ENCODE results near the gene IMMP2L. TPM values are rescaled to one million over a fixed set of nuclear protein-coding genes. Genes with fewer than 3 reads are reported as not detected.

Gene IMMP2L
- total RNA-seq, 1 experiment from 2014 or later, result 8.6 TPM

DNA sequence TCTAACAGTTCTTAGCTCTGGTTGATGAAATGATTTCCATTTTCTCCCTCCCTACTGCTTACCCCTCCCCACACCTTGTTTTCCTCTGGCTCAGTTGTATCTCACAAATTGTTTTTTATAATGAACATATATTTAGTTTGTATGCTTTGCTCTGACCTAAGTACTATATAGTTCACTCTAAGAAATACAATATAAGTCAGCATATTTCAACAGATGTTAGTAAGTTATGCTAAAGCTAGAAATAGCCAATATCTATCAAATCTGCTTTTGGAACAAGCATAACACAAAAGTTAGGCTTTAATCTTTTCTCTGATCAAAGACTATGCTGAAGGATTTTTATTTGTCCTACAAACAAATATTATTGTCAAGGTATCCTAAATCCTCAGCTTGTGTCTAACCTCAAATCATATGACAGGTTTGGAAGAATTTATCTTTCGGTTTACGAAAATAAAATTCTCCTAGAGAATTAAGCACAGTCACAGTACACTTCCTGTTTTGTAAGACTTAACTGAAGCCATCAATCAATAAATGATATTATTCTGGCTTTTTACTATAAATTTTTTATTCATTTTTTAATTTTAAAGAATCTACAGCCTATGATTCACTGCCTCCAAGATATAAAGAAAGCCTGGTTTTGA is 67.0 kb downstream of the IMMP2L start:
- Histone ChIP-seq H3K4me1 (ENCODE audit: insufficient read depth, low read length) (peaks cover 26% of the 10 kb centered on the region), H3K9ac (ENCODE audit: low read length) (no peak overlapping the region)

DNA sequence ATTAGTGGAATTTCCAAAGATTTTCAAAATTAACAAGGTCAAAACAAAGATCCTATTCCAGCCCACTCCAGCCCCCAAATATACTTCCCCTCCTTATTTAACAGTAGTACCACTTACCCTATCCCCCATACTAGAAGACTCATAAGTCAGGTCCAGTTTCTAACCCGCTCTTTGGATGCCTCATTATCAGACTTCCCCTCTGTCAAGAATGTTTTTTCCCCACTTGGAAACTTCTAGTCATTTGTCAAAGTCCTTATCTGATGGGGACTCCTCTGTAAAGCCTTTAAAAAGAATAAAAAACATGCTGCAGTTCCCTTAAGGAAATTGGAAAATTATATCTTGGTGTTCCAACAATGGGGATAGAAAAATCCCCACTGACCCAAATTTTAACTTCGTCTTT is 70.1 kb downstream of the IMMP2L start:
- CTCF ChIA-PET, result no interaction called here
- POLR2A ChIA-PET (ENCODE audit: unreplicated experiment), result no interaction called here
- no peak overlapping the region for H2AFZ ChIP-seq (ENCODE audit: low read length)
- no peak overlapping the region for H3K4me2 ChIP-seq (ENCODE audit: low read length)
- H3K9ac ChIP-seq (ENCODE audit: low read length), result no peak overlapping the region
- H3K4me3 ChIP-seq (ENCODE audit: low read length), result no peak overlapping the region
- no peaks in the 10 kb centered on the region for H4K20me1 ChIP-seq (ENCODE audit: low read length)
- no peak for ATAC-seq
- DNase-seq, result no peak
- 0 out of 2 replicates have a peak, but pooled peaks cover 8% of the 10 kb centered on the region for H3K79me2 ChIP-seq (ENCODE audit: low read length)
- no peak overlapping the region for H3K27ac ChIP-seq (ENCODE audit: low read length)
- no peaks in the 10 kb centered on the region for H3K9me2 ChIP-seq (replicated peaks; ENCODE audit: low read length)
- peaks cover 10% of the 10 kb centered on the region for H3K4me1 ChIP-seq (ENCODE audit: insufficient read depth, low read length)
- H3F3A ChIP-seq (ENCODE audit: low read length, unreplicated experiment), result no peaks in the 10 kb centered on the region
- TF ChIP-seq EZH2phosphoT487 (IDR thresholded peaks at IDR 0.05; ENCODE audit: borderline replicate concordance, low read length), result no peak
- TF ChIP-seq, protein P1, sequence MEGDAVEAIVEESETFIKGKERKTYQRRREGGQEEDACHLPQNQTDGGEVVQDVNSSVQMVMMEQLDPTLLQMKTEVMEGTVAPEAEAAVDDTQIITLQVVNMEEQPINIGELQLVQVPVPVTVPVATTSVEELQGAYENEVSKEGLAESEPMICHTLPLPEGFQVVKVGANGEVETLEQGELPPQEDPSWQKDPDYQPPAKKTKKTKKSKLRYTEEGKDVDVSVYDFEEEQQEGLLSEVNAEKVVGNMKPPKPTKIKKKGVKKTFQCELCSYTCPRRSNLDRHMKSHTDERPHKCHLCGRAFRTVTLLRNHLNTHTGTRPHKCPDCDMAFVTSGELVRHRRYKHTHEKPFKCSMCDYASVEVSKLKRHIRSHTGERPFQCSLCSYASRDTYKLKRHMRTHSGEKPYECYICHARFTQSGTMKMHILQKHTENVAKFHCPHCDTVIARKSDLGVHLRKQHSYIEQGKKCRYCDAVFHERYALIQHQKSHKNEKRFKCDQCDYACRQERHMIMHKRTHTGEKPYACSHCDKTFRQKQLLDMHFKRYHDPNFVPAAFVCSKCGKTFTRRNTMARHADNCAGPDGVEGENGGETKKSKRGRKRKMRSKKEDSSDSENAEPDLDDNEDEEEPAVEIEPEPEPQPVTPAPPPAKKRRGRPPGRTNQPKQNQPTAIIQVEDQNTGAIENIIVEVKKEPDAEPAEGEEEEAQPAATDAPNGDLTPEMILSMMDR (conservative IDR thresholded peaks at IDR 0.05; ENCODE audit: low read depth, low read length), result no peak
- TF ChIP-seq EZH2 (IDR thresholded peaks at IDR 0.05; ENCODE audit: low read length, unreplicated experiment), result no peak
- H3K27me3 ChIP-seq (ENCODE audit: low read length), result no peaks in the 10 kb centered on the region
- BruUV-seq (replicated peaks), result no TSS peak
- intact Hi-C loops (cut with micrococcal nuclease), result no loop called here
- no peaks in the 10 kb centered on the region for H3K36me3 ChIP-seq (ENCODE audit: low read depth, low read length)
- H3K9me3 ChIP-seq (ENCODE audit: low read length), result no peaks in the 10 kb centered on the region

More for the DNA sequence above, 67.0 kb downstream of the IMMP2L start:
- TF ChIP-seq, protein P1 (conservative IDR thresholded peaks at IDR 0.05; ENCODE audit: low read depth, low read length), result no peak
- TF ChIP-seq EZH2 (IDR thresholded peaks at IDR 0.05; ENCODE audit: low read length, unreplicated experiment) (no peak), EZH2phosphoT487 (IDR thresholded peaks at IDR 0.05; ENCODE audit: borderline replicate concordance, low read length) (no peak)
- Histone ChIP-seq H4K20me1 (ENCODE audit: low read length) (no peaks in the 10 kb centered on the region), H3K27me3 (ENCODE audit: low read length) (no peaks in the 10 kb centered on the region), H3K9me3 (ENCODE audit: low read length) (no peaks in the 10 kb centered on the region), H3K4me3 (ENCODE audit: low read length) (no peak overlapping the region), H3K27ac (ENCODE audit: low read length) (no peak overlapping the region), H3F3A (ENCODE audit: low read length, unreplicated experiment) (peaks cover 8% of the 10 kb centered on the region), H3K36me3 (ENCODE audit: low read depth, low read length) (no peaks in the 10 kb centered on the region), H3K79me2 (ENCODE audit: low read length) (0 out of 2 replicates have a peak, but pooled peaks cover 9% of the 10 kb centered on the region), H2AFZ (ENCODE audit: low read length) (no peak overlapping the region), H3K9me2 (replicated peaks; ENCODE audit: low read length) (no peaks in the 10 kb centered on the region), H3K4me2 (ENCODE audit: low read length) (no peak overlapping the region)
- DNase-seq, result no peak
- no TSS peak for BruUV-seq (replicated peaks)
- ChIA-PET CTCF (no interaction called here), POLR2A (ENCODE audit: unreplicated experiment) (no interaction called here)
- no peak for ATAC-seq
- intact Hi-C loops (cut with micrococcal nuclease), result loop anchor here (5.0 kb wide), 2 partner anchors 37 to 157 kb away; no protein-coding TSS in a partner anchor

DNA sequence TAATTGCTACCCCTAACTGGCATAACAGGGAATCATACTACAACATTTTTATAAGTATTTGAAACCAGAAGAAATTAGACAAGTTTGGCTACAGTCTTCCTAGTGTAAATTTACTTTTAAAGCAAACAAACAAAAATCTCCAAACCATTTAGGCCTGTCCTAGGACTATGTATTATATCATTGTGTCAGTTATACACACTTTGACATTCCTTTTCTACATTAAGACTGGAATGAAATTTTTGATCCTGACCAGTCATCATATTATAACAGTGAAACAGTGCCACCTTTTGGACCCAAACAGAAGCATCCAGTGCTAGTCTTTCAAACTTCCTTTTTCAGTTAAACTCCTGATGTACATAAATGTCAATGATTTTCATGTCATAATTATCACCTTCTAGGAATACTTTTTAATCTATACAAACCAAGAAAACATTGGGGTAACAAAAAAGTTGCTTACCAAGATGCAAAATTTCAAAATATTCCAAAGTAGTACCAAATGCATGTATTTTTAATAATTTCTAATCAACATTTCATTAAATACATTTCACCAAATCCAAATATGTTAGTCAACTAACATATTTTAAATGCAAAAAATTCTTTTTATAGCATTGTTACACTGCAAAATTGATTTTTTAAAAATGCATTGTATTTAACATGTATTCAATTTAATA is 75.7 kb downstream of the IMMP2L start:
- Histone ChIP-seq H3K27me3 (ENCODE audit: low read length) (no peaks in the 10 kb centered on the region), H2AFZ (ENCODE audit: low read length) (no peak overlapping the region), H3K9ac (ENCODE audit: low read length) (peak overlapping the region; percentile 75), H3K27ac (ENCODE audit: low read length) (peak overlapping the region; percentile 87), H3K4me2 (ENCODE audit: low read length) (no peak overlapping the region), H3K36me3 (ENCODE audit: low read depth, low read length) (no peaks in the 10 kb centered on the region), H3K79me2 (ENCODE audit: low read length) (no peaks in the 10 kb centered on the region), H3K4me1 (ENCODE audit: insufficient read depth, low read length) (peaks cover 24% of the 10 kb centered on the region), H4K20me1 (ENCODE audit: low read length) (no peaks in the 10 kb centered on the region), H3K9me3 (ENCODE audit: low read length) (no peaks in the 10 kb centered on the region), H3F3A (ENCODE audit: low read length, unreplicated experiment) (no peaks in the 10 kb centered on the region), H3K4me3 (ENCODE audit: low read length) (no peak overlapping the region), H3K9me2 (replicated peaks; ENCODE audit: low read length) (no peaks in the 10 kb centered on the region)
- no TSS peak for BruUV-seq (replicated peaks)
- peak; percentile 75 for ATAC-seq
- TF ChIP-seq, protein P1 (conservative IDR thresholded peaks at IDR 0.05; ENCODE audit: low read depth, low read length), result peak; percentile 82
- no peak for TF ChIP-seq EZH2phosphoT487 (IDR thresholded peaks at IDR 0.05; ENCODE audit: borderline replicate concordance, low read length)
- intact Hi-C loops (cut with micrococcal nuclease), result loop anchor here (1.0 to 2.0 kb wide), 8 partner anchors 74 to 1642 kb away; no protein-coding TSS in a partner anchor
- CTCF ChIA-PET, result no interaction called here
- DNase-seq, result peak; percentile 74
- POLR2A ChIA-PET (ENCODE audit: unreplicated experiment), result no interaction called here
